Measurements from ENCODE around the gene MTRF1L.

Gene MTRF1L

DNA sequence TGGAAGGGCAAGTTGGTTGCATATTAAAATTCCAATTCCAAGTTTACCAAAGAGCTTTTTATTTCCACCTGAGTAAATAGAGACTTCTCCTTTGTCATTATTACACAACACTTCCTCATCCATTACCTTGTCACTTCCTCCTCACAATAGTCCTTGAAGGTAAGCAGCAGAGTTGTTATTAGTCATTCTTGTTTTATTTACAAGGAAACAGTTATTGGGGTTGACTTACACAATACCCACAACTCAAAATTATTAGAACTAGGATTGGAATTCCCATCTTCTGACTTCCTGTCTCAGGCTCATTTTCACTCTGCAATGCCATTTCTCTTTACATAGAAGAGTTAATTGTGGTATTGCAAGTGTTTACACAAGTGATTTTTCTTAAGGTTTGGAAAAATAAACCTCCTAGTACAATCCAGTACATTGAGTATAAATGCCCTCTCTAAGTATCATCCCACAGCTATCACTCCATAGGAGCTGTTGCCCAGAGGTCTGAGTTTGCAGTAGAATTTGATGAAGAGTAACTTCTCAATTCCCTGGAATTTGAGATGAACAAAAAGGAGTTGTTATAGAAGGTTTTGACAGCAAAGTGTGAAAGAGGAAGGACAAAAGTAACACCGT, 28.9 kb upstream of the MTRF1L start:
- TF ChIP-seq, protein P1, sequence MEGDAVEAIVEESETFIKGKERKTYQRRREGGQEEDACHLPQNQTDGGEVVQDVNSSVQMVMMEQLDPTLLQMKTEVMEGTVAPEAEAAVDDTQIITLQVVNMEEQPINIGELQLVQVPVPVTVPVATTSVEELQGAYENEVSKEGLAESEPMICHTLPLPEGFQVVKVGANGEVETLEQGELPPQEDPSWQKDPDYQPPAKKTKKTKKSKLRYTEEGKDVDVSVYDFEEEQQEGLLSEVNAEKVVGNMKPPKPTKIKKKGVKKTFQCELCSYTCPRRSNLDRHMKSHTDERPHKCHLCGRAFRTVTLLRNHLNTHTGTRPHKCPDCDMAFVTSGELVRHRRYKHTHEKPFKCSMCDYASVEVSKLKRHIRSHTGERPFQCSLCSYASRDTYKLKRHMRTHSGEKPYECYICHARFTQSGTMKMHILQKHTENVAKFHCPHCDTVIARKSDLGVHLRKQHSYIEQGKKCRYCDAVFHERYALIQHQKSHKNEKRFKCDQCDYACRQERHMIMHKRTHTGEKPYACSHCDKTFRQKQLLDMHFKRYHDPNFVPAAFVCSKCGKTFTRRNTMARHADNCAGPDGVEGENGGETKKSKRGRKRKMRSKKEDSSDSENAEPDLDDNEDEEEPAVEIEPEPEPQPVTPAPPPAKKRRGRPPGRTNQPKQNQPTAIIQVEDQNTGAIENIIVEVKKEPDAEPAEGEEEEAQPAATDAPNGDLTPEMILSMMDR (IDR thresholded peaks at IDR 0.05; ENCODE audit: borderline replicate concordance, extremely low read depth, low read length, poor library complexity, severe bottlenecking): no peak
- no peak for TF ChIP-seq EZH2 (IDR thresholded peaks at IDR 0.05; ENCODE audit: borderline replicate concordance, low read depth, low read length, severe bottlenecking)
- no peaks in the 10 kb centered on the region for H3K4me1 ChIP-seq (ENCODE audit: insufficient read depth, low read length)
- H4K20me1 ChIP-seq (ENCODE audit: insufficient read depth, low read length): no peaks in the 10 kb centered on the region
- H3K79me2 ChIP-seq (ENCODE audit: insufficient read depth, low read length): no peaks in the 10 kb centered on the region
- no peak overlapping the region for H3K9ac ChIP-seq (ENCODE audit: low read depth, low read length)
- H2AFZ ChIP-seq (ENCODE audit: low read depth, low read length): no peak overlapping the region
- no peak overlapping the region for H3K4me3 ChIP-seq (ENCODE audit: low read depth in 1 of 2, low read length in 2 of 2)
- no peak overlapping the region for H3K4me2 ChIP-seq (ENCODE audit: insufficient read depth, low read length)
- H3K27ac ChIP-seq (ENCODE audit: low read length): no peak overlapping the region
- no peak for DNase-seq
- H3K27me3 ChIP-seq (ENCODE audit: insufficient read depth, low read length, poor library complexity): peaks cover 14% of the 10 kb centered on the region
- ATAC-seq (ENCODE audit: insufficient read depth, low read depth): no peak
- no peaks in the 10 kb centered on the region for H3K36me3 ChIP-seq (ENCODE audit: insufficient read depth, low read length)
- no peaks in the 10 kb centered on the region for H3K9me3 ChIP-seq (ENCODE audit: insufficient read depth, low read length, severe bottlenecking)

GRCh38 chr6:153028963-153029362, 26.5 kb upstream of the MTRF1L start:
- H3K36me3 ChIP-seq (ENCODE audit: insufficient read depth, low read length): no peaks in the 10 kb centered on the region
- ATAC-seq (ENCODE audit: insufficient read depth, low read depth) (no peak), DNase-seq (no peak)
- TF ChIP-seq, protein P1 (IDR thresholded peaks at IDR 0.05; ENCODE audit: borderline replicate concordance, extremely low read depth, low read length, poor library complexity, severe bottlenecking): no peak
- TF ChIP-seq EZH2 (IDR thresholded peaks at IDR 0.05; ENCODE audit: borderline replicate concordance, low read depth, low read length, severe bottlenecking): no peak
- no peaks in the 10 kb centered on the region for H3K9me3 ChIP-seq (ENCODE audit: insufficient read depth, low read length, severe bottlenecking)
- peaks cover 14% of the 10 kb centered on the region for H3K27me3 ChIP-seq (ENCODE audit: insufficient read depth, low read length, poor library complexity)
- H3K4me1 ChIP-seq (ENCODE audit: insufficient read depth, low read length): no peaks in the 10 kb centered on the region
- no peak overlapping the region for H3K27ac ChIP-seq (ENCODE audit: low read length)
- H4K20me1 ChIP-seq (ENCODE audit: insufficient read depth, low read length): no peaks in the 10 kb centered on the region
- H3K79me2 ChIP-seq (ENCODE audit: insufficient read depth, low read length): no peaks in the 10 kb centered on the region
- H2AFZ ChIP-seq (ENCODE audit: low read depth, low read length): no peak overlapping the region
- H3K4me3 ChIP-seq (ENCODE audit: low read depth in 1 of 2, low read length in 2 of 2): no peak overlapping the region
- H3K4me2 ChIP-seq (ENCODE audit: insufficient read depth, low read length): no peak overlapping the region
- no peak overlapping the region for H3K9ac ChIP-seq (ENCODE audit: low read depth, low read length)

DNA sequence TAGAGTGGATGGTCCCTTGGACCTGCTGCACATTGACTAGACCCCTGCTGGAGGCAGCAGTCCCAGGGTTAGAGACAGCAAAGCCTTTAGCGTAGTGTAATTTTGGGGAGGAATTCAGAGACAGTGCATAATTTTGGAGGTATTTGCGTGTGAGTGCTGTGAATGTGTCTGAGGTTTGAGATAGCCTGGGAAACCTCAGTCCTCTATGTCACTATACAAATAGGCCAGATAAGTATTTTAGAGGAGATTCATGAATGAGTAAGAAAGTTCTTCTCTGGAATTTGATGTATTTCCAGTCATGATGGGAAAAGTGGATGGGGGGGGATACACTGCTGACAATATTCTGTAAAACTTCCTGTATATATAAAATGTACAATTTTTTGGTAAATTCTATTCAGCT, 25.8 kb upstream of the MTRF1L start:
- Histone ChIP-seq H3K27me3 (ENCODE audit: insufficient read depth, low read length, poor library complexity) (peaks cover 15% of the 10 kb centered on the region), H4K20me1 (ENCODE audit: insufficient read depth, low read length) (no peaks in the 10 kb centered on the region), H3K79me2 (ENCODE audit: insufficient read depth, low read length) (no peaks in the 10 kb centered on the region), H3K4me3 (ENCODE audit: low read depth in 1 of 2, low read length in 2 of 2) (no peak overlapping the region), H3K4me1 (ENCODE audit: insufficient read depth, low read length) (no peaks in the 10 kb centered on the region), H3K9me3 (ENCODE audit: insufficient read depth, low read length, severe bottlenecking) (no peaks in the 10 kb centered on the region), H3K9ac (ENCODE audit: low read depth, low read length) (no peak overlapping the region), H3K4me2 (ENCODE audit: insufficient read depth, low read length) (no peak overlapping the region), H2AFZ (ENCODE audit: low read depth, low read length) (no peak overlapping the region), H3K36me3 (ENCODE audit: insufficient read depth, low read length) (no peaks in the 10 kb centered on the region), H3K27ac (ENCODE audit: low read length) (no peak overlapping the region)
- no peak for ATAC-seq (ENCODE audit: insufficient read depth, low read depth)
- TF ChIP-seq, protein P1 (IDR thresholded peaks at IDR 0.05; ENCODE audit: borderline replicate concordance, extremely low read depth, low read length, poor library complexity, severe bottlenecking): no peak
- no peak for TF ChIP-seq EZH2 (IDR thresholded peaks at IDR 0.05; ENCODE audit: borderline replicate concordance, low read depth, low read length, severe bottlenecking)
- DNase-seq: no peak

Measured in DND-41 (cell line).